GM21360 (cell line): ENCODE measurements around the gene CAPNS1.
"Not testable (repeated sequence)": the region's sequence is repeated elsewhere in the genome, so short reads cannot be mapped to it uniquely, and the experiment has no call there.

Experiments used
- ATAC-seq: cut with Tn5 transposase; IDR thresholded peaks from one replicate; pipeline ENCODE4 v1.9.1; 2021; ENCODE audit warnings: mild to moderate bottlenecking, moderate library complexity; ENCODE audit not compliant: unreplicated experiment

The CAPNS1 gene

DNA sequence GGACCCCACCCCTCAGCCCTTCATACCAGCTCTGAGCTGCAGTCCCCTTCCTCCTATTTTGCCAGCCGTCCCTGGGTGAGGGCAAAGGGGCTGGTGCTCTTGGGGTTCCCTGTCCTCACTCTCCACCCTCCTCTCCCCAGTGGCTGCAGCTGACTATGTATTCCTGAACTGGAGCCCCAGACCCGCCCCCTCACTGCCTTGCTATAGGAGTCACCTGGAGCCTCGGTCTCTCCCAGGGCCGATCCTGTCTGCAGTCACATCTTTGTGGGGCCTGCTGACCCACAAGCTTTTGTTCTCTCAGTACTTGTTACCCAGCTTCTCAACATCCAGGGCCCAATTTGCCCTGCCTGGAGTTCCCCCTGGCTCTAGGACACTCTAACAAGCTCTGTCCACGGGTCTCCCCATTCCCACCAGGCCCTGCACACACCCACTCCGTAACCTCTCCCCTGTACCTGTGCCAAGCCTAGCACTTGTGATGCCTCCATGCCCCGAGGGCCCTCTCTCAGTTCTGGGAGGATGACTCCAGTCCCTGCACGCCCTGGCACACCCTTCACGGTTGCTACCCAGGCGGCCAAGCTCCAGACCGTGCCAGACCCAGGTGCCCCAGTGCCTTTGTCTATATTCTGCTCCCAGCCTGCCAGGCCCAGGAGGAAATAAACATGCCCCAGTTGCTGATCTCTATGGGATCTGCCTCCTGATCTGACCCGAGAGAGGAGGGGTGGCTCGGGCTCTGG, 10.0 kb downstream of the CAPNS1 start:
- ATAC-seq = no peak

DNA sequence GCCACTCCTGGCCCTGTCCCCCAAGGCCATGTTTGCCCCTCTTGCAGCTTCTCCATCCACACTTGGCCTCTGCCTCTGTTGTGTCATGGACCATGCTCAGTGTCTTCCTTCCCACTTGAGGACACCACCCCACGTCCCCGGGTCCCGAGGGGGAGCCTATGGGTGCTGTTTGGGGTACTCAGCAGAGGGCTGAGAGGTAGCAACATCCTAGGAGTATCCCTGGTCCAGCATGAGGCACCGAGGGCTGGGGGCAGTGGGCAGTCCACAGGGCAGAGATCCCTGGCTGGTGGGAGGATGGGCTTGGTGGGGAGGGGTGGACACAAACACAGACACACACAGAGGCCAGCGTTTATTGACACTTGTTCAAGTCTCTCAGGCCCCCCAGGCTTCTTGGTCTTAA, 10.7 kb downstream of the CAPNS1 start:
- no peak for ATAC-seq

DNA sequence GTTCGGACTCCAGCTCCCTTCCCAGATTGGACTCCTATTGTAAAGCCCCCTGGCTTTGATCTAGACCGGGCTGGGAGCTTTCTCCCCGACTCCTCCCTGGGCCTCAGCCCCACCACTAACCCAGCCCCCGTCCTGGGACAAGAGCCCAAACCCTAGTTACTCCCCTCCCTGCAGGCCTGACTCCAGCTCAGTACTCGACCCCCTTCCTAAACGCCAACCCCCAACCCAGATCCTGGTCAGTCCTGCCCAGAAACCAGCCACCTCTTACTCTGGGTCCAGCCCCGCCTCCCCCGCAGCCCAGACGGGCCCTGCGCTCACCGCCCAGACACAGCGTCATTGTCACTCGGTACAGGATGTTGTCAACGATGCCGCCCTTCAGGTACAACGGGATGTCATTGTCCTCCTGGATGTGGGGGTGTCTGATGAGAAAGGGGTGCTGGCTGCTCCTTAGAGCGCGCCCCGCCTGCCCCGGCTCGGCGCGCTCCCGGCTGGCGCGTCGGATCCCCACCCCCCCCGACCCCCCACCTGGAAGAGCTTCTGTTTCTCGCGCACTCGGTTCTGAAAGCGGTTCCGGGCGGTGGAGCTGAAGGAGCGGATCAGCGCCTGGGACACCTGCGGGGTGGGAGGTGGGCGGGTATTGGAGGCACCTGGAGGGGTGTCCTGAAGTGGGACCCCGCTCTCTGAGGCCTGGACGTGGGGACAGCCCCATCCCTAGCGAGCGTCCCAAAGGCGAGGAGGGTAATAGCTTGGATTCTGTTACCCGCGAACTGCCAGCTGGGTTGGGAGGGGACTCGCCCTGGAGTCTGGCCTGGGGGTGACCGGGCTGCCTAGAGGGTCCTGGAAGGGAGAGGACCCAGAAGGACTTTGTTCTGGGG, 11.5 kb downstream of the CAPNS1 start:
- no peak for ATAC-seq

DNA sequence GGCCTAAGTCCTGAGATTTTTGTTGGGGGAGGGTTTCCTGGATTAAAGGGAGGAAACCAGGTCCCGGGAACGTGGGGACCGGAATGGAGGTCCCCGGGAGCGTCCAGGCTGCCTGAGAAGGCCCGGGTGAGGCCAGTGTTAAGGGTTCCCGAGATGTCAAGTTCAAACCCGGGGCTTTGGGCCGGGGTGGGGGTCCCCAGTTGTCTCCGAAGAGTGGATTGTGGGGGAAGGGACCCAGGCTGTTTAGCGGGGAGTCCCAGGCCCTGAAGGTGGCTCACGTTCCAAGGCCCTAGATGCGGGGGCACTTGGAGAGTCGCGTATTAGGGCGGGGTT, 12.1 kb downstream of the CAPNS1 start:
- ATAC-seq = no peak

DNA sequence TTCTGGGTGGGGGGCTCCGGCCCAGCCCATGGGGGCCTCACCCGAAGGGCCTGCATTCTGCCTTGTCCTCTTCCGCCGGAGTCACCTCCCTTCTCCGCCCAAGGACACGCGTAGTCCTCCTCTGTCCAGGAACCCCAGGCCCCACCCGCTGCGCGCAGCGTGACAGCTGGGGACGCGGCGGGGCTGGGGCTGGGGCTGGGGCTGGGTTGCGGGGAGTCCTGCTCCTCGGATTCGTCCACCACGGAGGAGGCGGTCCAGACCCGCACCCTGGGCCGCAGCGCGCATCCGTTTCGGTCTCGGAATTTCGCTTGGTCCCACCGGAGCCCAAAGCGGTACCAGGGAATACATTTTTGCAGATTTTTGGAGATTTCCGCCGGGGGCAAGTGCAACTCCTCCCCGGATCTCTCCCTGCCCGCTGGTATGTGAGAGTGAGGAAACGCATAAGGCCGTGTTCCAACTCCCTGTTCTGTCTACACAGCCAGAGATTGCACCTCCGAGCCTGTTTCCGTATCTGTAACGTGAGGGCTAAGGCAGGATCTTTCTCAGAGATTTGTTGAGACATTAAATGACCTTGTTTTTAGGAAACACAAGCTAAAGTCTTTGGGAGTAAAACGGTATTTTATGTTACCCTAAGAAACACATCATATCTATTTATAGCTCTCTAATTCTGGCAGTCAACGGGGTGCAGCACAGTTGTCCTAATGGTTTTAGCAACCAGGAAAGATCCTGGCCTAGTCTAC, 12.7 kb downstream of the CAPNS1 start, which contains the start of gene COX7A1:
Gene COX7A1 (minus strand): TSS at position 96 of the 740 bp plus-strand sequence. CDS start 40 bp downstream, at position 56.
- ATAC-seq = no peak

DNA sequence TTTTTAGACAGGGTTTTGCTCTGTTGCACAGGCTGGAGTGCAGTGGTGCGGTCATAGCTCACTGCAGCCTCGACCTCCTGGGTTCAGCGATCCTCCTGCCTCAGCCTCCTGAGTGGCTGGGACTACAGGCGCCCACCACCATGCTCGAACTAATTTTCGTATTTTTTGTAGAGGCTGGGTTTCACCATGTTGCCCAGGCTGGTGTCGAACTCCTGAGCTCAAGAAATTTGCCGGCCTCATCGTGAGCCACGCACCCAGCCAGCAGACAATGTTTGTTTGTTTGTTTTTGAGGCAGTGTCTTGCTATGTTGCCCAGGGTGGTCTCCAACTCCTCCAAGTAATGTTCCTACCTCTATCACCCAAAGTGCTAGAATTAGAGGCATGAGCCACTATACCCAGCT, 13.3 kb downstream of the CAPNS1 start:
- ATAC-seq = no peak

DNA sequence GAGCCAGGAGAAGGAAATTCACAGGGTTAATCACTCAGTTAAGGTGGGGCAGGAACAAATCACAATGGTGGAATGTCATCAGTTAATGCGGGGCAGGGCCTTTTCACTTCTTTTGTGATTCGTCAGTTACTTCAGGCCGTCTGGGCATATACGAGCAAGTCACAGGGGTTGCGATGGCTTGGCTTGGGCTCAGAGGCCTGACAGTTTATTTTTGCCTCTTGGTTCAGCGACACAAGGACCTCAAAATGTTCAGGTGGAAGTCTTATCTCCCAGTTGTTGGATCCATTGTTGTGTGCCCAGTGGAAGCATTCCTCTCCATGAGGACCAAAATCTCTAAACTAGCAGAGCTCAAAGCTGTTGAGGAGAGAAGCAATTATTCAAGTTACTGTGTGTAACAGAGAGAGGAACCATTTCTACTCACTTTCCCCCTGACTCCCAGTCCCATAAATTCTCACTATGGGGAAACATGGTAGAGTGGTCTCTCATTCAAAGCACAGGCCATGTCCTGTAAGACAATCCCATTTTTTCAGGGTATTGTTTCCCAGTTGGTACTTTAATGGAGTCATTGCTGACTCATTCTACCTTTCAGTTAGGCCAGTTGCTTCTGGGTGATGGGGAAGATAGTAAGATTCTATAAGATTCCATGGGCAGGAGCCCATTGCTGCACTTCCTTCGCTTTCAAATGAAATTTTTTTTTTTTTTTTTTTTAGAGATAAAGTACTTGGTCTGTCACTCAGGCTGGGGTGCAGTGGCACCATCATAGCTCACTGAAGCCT, 21.1 kb downstream of the CAPNS1 start:
- no peak for ATAC-seq

DNA sequence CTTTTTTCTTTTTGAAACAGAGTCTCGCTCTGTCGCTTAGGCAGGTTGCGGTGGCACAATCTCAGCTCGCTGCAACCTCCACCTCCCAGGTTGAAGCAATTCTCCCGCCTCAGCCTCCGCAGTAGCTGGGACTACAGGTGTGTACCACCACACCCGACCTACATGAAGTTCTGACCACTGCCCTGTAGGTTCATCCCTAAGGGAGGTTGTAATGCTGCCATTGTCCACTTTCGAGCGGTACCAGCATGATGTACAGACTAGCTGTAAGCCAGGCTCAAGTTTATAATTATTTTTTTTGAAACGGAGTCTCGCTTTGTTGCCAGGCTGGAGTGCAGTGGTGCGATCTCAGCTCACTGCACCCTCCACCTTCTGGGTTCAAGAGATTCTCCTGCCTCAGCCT, 23.9 kb downstream of the CAPNS1 start:
- no peak for ATAC-seq

DNA sequence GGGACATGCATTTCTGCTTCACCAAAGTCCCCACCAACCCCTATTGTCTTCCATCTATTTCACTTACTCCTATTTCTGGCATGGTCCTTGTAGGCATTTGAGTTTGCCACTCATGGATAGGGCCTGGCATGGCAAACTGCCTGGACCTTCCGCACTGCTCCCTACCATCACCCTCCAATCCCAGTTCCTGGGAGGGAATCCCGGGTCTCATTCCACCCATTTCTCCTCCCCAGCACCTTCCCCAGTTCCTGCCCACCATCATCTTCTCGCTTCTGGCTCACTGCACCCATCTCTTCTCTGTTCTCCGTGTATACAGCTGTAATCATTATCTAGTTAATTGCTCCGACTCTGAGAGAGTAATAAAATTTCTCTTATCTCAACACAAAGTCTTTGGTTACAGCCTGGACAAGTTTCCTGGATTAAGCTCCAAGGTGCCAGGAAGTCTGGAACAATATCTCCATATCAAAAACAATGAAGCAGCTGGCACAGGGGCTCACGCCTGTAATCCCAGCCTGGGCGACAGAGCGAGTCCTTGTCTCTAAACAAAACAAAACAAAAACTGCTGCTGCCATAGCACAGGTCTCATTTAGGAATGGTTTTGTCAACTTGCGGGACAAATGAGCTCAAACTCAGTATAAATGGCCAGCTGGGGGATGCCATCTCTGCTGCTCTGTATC, 29.4 kb downstream of the CAPNS1 start:
- ATAC-seq = no peak

DNA sequence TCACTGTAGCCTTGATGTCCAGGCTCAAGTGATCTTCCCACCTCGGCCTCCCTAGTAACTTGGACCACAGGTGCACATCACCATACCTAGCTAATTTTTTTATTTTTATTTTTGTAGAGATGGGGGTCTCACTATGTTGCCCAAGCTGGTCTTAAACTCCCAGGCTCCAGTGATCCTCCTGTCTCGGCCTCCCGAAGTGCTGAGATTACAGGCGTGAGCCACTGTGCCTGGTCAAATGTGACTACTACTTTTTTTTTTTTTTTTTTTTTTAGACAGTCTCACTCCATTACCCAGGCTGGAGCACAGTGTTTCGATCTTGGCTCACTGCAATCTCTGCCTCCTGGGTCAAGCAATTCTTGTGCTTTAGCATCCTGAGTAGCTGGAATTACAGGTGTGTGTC, 33.0 kb downstream of the CAPNS1 start:
- ATAC-seq = no peak

DNA sequence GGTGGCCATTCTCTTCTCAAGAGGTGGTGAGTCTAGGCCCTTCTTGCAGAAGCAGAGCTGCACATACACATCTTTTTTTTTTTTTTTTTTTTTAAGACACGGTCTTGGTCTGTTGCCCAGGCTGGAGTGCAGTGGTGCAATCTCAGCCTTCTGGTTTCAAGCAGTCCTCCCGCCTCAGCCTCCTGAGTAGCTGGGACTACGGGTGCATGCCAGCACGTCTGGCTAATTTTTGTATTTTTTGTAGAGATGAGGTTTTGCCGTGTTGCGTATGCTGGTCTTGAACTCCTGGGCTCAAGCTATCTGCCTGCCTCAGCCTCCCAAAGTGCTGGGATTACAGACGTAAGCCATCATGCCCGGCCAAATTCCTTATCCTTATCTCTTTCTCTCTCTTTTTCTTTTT, 34.0 kb downstream of the CAPNS1 start:
- ATAC-seq = not testable (repeated sequence)

DNA sequence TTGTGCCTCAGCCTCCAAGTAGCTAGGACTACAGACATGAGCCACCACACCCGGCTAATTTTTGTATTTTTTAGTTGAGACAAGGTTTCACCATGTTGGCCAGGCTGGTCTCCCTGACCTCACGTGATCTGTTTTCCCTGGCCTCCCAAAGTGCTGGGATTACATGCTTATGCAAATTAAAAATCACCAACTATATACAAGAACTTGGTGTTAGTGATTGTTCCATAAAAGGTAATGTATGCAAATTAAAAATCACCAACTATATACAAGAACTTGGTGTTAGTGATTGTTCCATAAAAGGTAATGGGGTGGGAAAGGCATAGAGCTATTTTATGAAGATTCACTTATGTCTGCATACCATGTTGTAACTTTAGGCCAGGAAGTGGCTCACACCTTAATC, 39.2 kb downstream of the CAPNS1 start:
- ATAC-seq = not testable (repeated sequence)

DNA sequence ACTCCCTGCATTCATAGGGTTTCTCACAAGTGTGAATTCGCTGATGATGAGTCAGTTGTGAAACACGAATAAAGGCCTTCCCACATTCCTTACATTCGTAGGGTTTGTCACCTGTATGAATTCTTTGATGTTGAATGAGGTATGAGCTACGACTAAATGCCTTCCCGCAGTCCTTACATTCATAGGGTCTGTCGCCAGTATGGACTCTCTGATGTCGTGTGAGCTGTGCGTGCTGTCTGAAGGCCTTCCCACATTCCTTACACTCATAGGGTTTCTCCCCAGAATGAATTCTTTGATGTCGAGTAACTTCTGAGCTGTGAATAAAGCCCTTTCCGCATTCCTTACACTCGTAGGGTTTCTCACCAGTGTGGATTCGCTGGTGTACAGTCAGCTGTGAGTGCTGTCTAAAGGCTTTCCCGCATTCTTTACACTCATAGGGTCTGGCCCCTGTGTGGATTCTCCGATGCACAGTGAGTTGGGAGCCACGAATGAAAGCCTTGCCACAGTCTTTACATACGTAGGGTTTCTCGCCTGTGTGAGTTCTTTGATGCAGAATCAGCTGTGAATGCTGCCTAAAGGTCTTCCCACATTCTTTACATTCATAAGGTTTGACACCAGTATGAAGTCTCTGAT, 42.9 kb downstream of the CAPNS1 start:
- no peak for ATAC-seq

DNA sequence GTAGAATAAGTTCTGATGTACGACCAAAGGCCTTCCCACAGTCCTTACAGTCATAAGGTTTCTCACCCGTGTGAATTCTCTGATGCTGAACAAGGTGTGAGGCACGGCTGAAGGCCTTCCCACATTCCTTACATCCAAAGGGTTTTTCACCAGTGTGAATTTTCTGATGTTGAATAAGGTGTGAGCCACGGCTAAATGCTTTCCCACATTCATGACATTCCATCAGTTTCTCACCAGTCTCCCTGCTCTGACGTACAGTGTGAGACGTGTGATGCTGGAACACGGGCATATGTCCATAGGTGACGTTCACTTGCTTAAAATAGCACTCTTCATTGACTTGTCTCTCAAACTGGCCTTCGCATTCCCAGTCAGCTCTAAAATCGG, 43.4 kb downstream of the CAPNS1 start:
- no peak for ATAC-seq

DNA sequence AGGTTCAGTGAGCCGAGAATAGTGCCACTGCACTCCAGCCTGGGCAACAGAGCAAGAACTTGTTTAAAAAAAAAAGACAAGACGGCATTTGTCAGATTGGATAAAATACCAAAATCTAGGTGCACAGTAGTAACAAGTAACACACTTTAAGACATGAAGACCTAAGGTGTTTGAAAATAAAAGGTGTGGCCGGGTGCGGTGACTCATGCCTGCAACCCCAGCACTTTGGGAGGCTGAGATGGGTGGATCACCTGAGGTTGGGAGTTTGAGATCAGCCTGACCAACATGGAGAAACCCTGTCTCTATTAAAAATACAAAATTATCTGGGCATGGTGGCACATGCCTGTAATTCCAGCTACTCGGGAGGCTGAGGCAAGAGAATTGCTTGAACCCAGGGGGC, 46.9 kb downstream of the CAPNS1 start:
- not testable (repeated sequence) for ATAC-seq

DNA sequence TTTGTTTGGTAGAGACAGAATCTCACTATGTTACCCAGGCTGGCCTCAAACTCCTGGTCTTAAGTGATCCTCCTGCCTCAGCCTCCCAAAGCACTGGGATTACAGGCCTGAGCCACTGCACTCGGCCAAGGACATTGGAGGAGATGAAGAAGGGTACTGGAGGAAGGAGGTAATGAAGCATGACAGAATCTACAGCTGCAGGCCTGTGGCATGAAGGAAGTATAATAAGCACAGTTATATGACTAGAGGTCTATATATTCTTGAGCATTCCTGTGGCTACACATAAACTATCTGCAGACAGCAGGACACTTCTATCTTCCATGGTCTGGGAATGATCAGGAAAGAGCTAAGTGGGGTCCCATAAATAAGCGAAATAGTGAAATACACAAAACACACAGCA, 56.4 kb downstream of the CAPNS1 start:
- no peak for ATAC-seq

DNA sequence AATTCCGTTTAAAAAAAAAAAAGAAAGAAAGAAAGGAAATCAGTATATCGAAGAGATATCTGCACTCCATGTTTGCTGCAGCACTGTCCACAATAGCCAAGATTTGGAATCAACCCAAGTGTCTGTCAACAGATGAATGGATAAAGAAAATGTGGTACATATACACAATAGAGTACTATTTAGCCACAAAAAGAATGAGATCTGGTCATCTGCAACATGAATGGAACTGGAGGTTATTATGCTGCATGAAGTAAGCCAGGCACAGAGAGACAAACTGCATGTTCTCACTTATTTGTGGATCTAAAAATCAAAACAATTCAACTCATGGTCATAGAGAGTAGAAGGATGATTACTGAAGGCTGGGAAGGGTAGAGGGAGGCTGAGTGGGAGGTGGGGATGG, 58.3 kb downstream of the CAPNS1 start:
- no peak for ATAC-seq
